Liver (tissue), 9 donors: Measurements from ENCODE around the gene PCDHGC4. TPM values are rescaled to one million over a fixed set of nuclear protein-coding genes. Genes with fewer than 3 reads are reported as not detected.

Source experiments
- DNase-seq: peaks from one replicate; pipeline ENCODE4 v3.0.0-alpha.2; 2017; ENCODE audit warnings: low spot score
- H3K27ac ChIP-seq, 2 donors: one replicate each; pipeline ENCODE4 v1.7.0; 2013; ENCODE audit warnings: inconsistent platforms in 2 of 2, low read length in 2 of 2, control low read depth in 1 of 2, low read depth in 1 of 2, mild to moderate bottlenecking in 1 of 2
- H3K27me3 ChIP-seq, 4 donors: one replicate each; pipeline versions ENCODE4 v1.6.1 to v1.7.0; 2013; ENCODE audit warnings: low read length in 3 of 4, inconsistent platforms in 1 of 4, mild to moderate bottlenecking in 1 of 4, moderate library complexity in 1 of 4; ENCODE audit not compliant: control insufficient read depth in 4 of 4, insufficient read depth in 4 of 4
- H3K36me3 ChIP-seq, 4 donors: one replicate each; pipeline versions ENCODE4 v1.6.1 to v1.7.0; 2013; ENCODE audit warnings: low read length in 3 of 4, mild to moderate bottlenecking in 3 of 4, low read depth in 1 of 4, moderate library complexity in 1 of 4; ENCODE audit not compliant: control insufficient read depth in 4 of 4, insufficient read depth in 3 of 4
- H3K4me1 ChIP-seq, 4 donors: one replicate each; pipeline versions ENCODE4 v1.6.1 to v1.7.0; 2013; ENCODE audit warnings: low read length in 3 of 4, mild to moderate bottlenecking in 3 of 4, moderate library complexity in 1 of 4; ENCODE audit not compliant: control insufficient read depth in 4 of 4, insufficient read depth in 4 of 4
- H3K4me3 ChIP-seq, 3 donors: one replicate each; pipeline versions ENCODE4 v1.6.1 to v1.7.0; 2013; ENCODE audit warnings: low read length in 3 of 3, control low read depth in 1 of 3, low read depth in 1 of 3, mild to moderate bottlenecking in 1 of 3
- H3K9ac ChIP-seq, 2 donors: one replicate each; pipeline ENCODE4 v1.7.0; 2013; ENCODE audit warnings: low read length in 2 of 2, mild to moderate bottlenecking in 2 of 2, moderate library complexity in 2 of 2, control low read depth in 1 of 2, low read depth in 1 of 2
- H3K9me3 ChIP-seq, 4 donors: one replicate each; pipeline versions ENCODE4 v1.6.1 to v1.7.0; 2013; ENCODE audit warnings: low read length in 3 of 4; ENCODE audit not compliant: control insufficient read depth in 4 of 4
- EGR1 ChIP-seq, 2 donors: IDR thresholded peaks; 2 replicates each; pipeline ENCODE4 v1.6.1; 2016 to 2018; ENCODE audit warnings: antibody characterized with exemption in 2 of 2, low read depth in 2 of 2
- FOXA1 ChIP-seq: IDR thresholded peaks from 2 replicates; pipeline ENCODE4 v1.6.1; 2016; ENCODE audit warnings: antibody characterized with exemption
- FOXA2 ChIP-seq: IDR thresholded peaks from 2 replicates; pipeline ENCODE4 v1.6.1; 2016; ENCODE audit warnings: antibody characterized with exemption
- GABPA ChIP-seq, 2 donors: IDR thresholded peaks in 1 of 2; conservative IDR thresholded peaks in 1 of 2; 2 replicates each; pipeline ENCODE4 v1.6.1; 2016; ENCODE audit warnings: antibody characterized with exemption in 2 of 2, mild to moderate bottlenecking in 1 of 2, moderate library complexity in 1 of 2
- HNF4A ChIP-seq, 2 donors: conservative IDR thresholded peaks; 2 replicates each; pipeline ENCODE4 v1.6.1; 2016; ENCODE audit warnings: antibody characterized with exemption in 2 of 2, mild to moderate bottlenecking in 2 of 2
- HNF4G ChIP-seq: IDR thresholded peaks from 2 replicates; pipeline ENCODE4 v1.6.1; 2016; ENCODE audit warnings: antibody characterized with exemption
- JUND ChIP-seq, 2 donors: IDR thresholded peaks; 2 replicates each; pipeline ENCODE4 v1.6.1; 2016; ENCODE audit warnings: antibody characterized with exemption in 2 of 2
- NR2F2 ChIP-seq: IDR thresholded peaks from 2 replicates; pipeline ENCODE4 v1.6.1; 2016; ENCODE audit warnings: antibody characterized with exemption
- RAD21 ChIP-seq, 2 donors: IDR thresholded peaks; 2 replicates each; pipeline ENCODE4 v1.6.1; 2016; ENCODE audit warnings: antibody characterized with exemption in 2 of 2, mild to moderate bottlenecking in 2 of 2
- RXRA ChIP-seq, 2 donors: IDR thresholded peaks; 2 replicates each; pipeline ENCODE4 v1.6.1; 2017 to 2018; ENCODE audit warnings: antibody characterized with exemption in 2 of 2, mild to moderate bottlenecking in 1 of 2
- SP1 ChIP-seq: IDR thresholded peaks from 2 replicates; pipeline ENCODE4 v1.6.1; 2018; ENCODE audit warnings: antibody characterized with exemption, mild to moderate bottlenecking
- TAF1 ChIP-seq: conservative IDR thresholded peaks from 2 replicates; pipeline ENCODE4 v1.6.1; 2016; ENCODE audit warnings: antibody characterized with exemption, mild to moderate bottlenecking
- YY1 ChIP-seq: IDR thresholded peaks from 2 replicates; pipeline ENCODE4 v1.6.1; 2016; ENCODE audit warnings: antibody characterized with exemption, mild to moderate bottlenecking
- ZBTB33 ChIP-seq: IDR thresholded peaks from 2 replicates; pipeline ENCODE4 v1.6.1; 2016; ENCODE audit warnings: antibody characterized with exemption
- WGBS: extraction: QIAGEN DNeasy Blood & Tissue Kit; methylation state at CpG from one replicate; pipeline ENCODE4 v1.1.7; 2013; 5-methylcytosine and 5-hydroxymethylcytosine counted together
- polyA plus RNA-seq, 2 donors: library from polyadenylated mRNA; stranded (reverse) in 1 of 2; unstranded in 1 of 2; fragments of 200-250 nt in 1 of 2; fragments of >200 nt in 1 of 2; fragmentation: Nextera tagmentation in 1 of 2; extraction: Ambion mirVana in 1 of 2; gene quantifications; one replicate each; pipeline versions ENCODE4 v1.2.1 to v1.2.3, GENCODE V29; 2013 to 2015
- total RNA-seq, 2 donors: library from RNA; depleted of rRNA; stranded (reverse); fragments of >200 nt; gene quantifications; one replicate each; pipeline ENCODE4 v1.2.3, GENCODE V29; 2014
- TF ChIP-seq, protein P1 (sequence below): IDR thresholded peaks from 2 replicates; pipeline ENCODE4 v1.6.1; 2016; ENCODE audit warnings: antibody characterized with exemption
- TF ChIP-seq, protein P2 (sequence below): IDR thresholded peaks from 2 replicates; pipeline ENCODE4 v1.6.1; 2016; ENCODE audit warnings: antibody characterized with exemption
- TF ChIP-seq, protein P3 (sequence below): IDR thresholded peaks from 2 replicates; pipeline ENCODE4 v1.6.1; 2016; ENCODE audit warnings: antibody characterized with exemption, mild to moderate bottlenecking
- donor health status: healthy.
- donor health status: healthy.
- donor health status: healthy.
- donor health status: healthy.
- donor health status: healthy.

PCDHGC4 gene
- total and polyA plus RNA-seq, 4 donors, result 0.33 to 1.4 TPM; not detected in 2

- TF ChIP-seq EGR1 (IDR thresholded peaks at IDR 0.05; ENCODE audit: low read depth in 2 of 2), result no peak
- TF ChIP-seq RAD21 (IDR thresholded peaks at IDR 0.05), result no peak
- TF ChIP-seq HNF4G, result no peak
- TF ChIP-seq FOXA1, result no peak
These were observed 10.1 kb downstream of the PCDHGC4 start (continued) for GRCh38 chr5:141494761-141495452.

DNA sequence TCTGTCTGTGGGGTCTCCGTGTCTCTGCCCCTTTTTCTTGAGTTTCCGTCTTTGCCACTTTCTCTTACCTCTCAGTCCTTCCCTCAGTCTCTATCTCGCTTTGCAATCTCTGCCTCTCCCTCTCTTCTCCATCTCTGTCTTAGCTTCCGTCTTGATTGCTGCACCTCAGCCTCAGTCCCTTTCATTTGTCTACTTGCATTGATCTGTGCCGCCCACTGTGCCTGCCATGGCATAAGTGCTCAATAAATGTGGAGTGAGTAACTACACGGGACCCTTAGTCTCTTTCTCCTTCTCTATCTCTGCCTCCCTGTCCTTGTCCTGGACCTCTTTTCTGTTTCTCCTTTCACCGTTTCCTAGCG lies 10.6 kb downstream of the PCDHGC4 start:
- Histone ChIP-seq H3K27ac (no peak overlapping the region), H3K9me3 (peaks cover 0 to 2% (median 0%) of the 10 kb centered on the region in 4 donors), H3K4me3 (no peak overlapping the region), H3K27me3 (no peaks in the 10 kb centered on the region), H3K9ac (no peak overlapping the region), H3K36me3 (no peaks in the 10 kb centered on the region), H3K4me1 (peaks cover 0 to 9% (median 4%) of the 10 kb centered on the region in 4 donors)
- WGBS, result 82% methylated on average over 8 of the region's 8 CpGs
- no peak for DNase-seq
- TF ChIP-seq FOXA1 (no peak), YY1 (no peak), RXRA (IDR thresholded peaks at IDR 0.05) (no peak), NR2F2 (no peak), HNF4A (conservative IDR thresholded peaks at IDR 0.05) (no peak), GABPA (IDR thresholded peaks at IDR 0.05 in 1 of 2, conservative IDR thresholded peaks at IDR 0.05 in 1 of 2) (no peak), EGR1 (IDR thresholded peaks at IDR 0.05; ENCODE audit: low read depth in 2 of 2) (no peak), HNF4G (no peak), FOXA2 (no peak), JUND (IDR thresholded peaks at IDR 0.05) (no peak), ZBTB33 (no peak)
- TF ChIP-seq, protein P1, sequence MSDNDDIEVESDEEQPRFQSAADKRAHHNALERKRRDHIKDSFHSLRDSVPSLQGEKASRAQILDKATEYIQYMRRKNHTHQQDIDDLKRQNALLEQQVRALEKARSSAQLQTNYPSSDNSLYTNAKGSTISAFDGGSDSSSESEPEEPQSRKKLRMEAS, result no peak
- TF ChIP-seq, protein P2, sequence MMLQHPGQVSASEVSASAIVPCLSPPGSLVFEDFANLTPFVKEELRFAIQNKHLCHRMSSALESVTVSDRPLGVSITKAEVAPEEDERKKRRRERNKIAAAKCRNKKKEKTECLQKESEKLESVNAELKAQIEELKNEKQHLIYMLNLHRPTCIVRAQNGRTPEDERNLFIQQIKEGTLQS, result no peak

- WGBS, result 84% methylated on average over 4 of the region's 4 CpGs
- Histone ChIP-seq H3K27ac (no peak overlapping the region), H3K36me3 (no peaks in the 10 kb centered on the region), H3K4me3 (no peak overlapping the region), H3K9me3 (peaks cover 0 to 2% (median 0%) of the 10 kb centered on the region in 4 donors), H3K9ac (no peak overlapping the region), H3K4me1 (peaks cover 0 to 9% (median 4%) of the 10 kb centered on the region in 4 donors), H3K27me3 (no peaks in the 10 kb centered on the region)
- no peak for DNase-seq
- TF ChIP-seq HNF4A (conservative IDR thresholded peaks at IDR 0.05) (no peak), TAF1 (no peak), YY1 (no peak), SP1 (no peak)
- TF ChIP-seq, protein P3, sequence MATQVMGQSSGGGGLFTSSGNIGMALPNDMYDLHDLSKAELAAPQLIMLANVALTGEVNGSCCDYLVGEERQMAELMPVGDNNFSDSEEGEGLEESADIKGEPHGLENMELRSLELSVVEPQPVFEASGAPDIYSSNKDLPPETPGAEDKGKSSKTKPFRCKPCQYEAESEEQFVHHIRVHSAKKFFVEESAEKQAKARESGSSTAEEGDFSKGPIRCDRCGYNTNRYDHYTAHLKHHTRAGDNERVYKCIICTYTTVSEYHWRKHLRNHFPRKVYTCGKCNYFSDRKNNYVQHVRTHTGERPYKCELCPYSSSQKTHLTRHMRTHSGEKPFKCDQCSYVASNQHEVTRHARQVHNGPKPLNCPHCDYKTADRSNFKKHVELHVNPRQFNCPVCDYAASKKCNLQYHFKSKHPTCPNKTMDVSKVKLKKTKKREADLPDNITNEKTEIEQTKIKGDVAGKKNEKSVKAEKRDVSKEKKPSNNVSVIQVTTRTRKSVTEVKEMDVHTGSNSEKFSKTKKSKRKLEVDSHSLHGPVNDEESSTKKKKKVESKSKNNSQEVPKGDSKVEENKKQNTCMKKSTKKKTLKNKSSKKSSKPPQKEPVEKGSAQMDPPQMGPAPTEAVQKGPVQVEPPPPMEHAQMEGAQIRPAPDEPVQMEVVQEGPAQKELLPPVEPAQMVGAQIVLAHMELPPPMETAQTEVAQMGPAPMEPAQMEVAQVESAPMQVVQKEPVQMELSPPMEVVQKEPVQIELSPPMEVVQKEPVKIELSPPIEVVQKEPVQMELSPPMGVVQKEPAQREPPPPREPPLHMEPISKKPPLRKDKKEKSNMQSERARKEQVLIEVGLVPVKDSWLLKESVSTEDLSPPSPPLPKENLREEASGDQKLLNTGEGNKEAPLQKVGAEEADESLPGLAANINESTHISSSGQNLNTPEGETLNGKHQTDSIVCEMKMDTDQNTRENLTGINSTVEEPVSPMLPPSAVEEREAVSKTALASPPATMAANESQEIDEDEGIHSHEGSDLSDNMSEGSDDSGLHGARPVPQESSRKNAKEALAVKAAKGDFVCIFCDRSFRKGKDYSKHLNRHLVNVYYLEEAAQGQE, result no peak
- TF ChIP-seq, protein P2, result no peak
These were observed 11.2 kb downstream of the PCDHGC4 start for GRCh38 chr5:141496038-141496437.
